Measurements from ENCODE around the gene CHST15. TPM values are rescaled to one million over a fixed set of nuclear protein-coding genes. Genes with fewer than 3 reads are reported as not detected.

The CHST15 gene
- total and polyA plus RNA-seq, 2 of the 13 experiments (the other 11 are each of a cell fraction or from before 2014, with no cell fraction given) = 1.4 to 94.7 TPM

- TF ChIP-seq ZNF660 (CRISPR knock-in tag; IDR thresholded peaks at IDR 0.05; ENCODE audit: borderline replicate concordance, low read depth) = no peak
- no peak; the same call in 1 of the 2 replicates for TF ChIP-seq KDM1A (CRISPR knock-in tag; IDR thresholded peaks at IDR 0.05)
- TF ChIP-seq KLF9 (CRISPR knock-in tag; IDR thresholded peaks at IDR 0.05; ENCODE audit: low read depth) = peak; percentile 47; the same call in 1 of the 2 replicates
- no peak for TF ChIP-seq MNT (IDR thresholded peaks at IDR 0.05)
- no peak for TF ChIP-seq USF2 (IDR thresholded peaks at IDR 0.05; ENCODE audit: low read depth, low read length)
- no peak for TF ChIP-seq USF2 (CRISPR knock-in tag; IDR thresholded peaks at IDR 0.05; ENCODE audit: borderline replicate concordance)
- TF ChIP-seq THAP8 (CRISPR knock-in tag; IDR thresholded peaks at IDR 0.05; ENCODE audit: borderline replicate concordance) = no peak
- no peak; the same call in none of the 2 replicates for TF ChIP-seq DRAP1 (CRISPR knock-in tag; IDR thresholded peaks at IDR 0.05)
- TF ChIP-seq FOXP4 (CRISPR knock-in tag; IDR thresholded peaks at IDR 0.05) = peak; percentile 78
- TF ChIP-seq PHF21A (CRISPR knock-in tag; IDR thresholded peaks at IDR 0.05) = peak; percentile 97
- TF ChIP-seq SIX4 (CRISPR knock-in tag; IDR thresholded peaks at IDR 0.05) = 0 out of 2 replicates have a peak, but pooled peaks have one; percentile 8
- no peak for TF ChIP-seq ZBTB21 (CRISPR knock-in tag; IDR thresholded peaks at IDR 0.05)
- peak; percentile 85 for TF ChIP-seq ZNF609 (CRISPR knock-in tag; IDR thresholded peaks at IDR 0.05; ENCODE audit: borderline replicate concordance)
- 0 out of 2 replicates have a peak, but pooled peaks have one; percentile 33 for TF ChIP-seq ZNF670 (CRISPR knock-in tag; IDR thresholded peaks at IDR 0.05; ENCODE audit: borderline replicate concordance)
- TF ChIP-seq GABPA (IDR thresholded peaks at IDR 0.05; ENCODE audit: low read depth, low read length) = no peak
- TF ChIP-seq GABPA (CRISPR knock-in tag; IDR thresholded peaks at IDR 0.05; ENCODE audit: low read depth) = peak; percentile 24; the same call in 1 of the 2 replicates
Measured at GRCh38 chr10:124048371-124049290, 44.8 kb downstream of the CHST15 start (continued).

Measured in HepG2 (cell line).